Vagina (tissue), 2 donors: ENCODE data around the gene SMTNL2.

Experiments used
- POLR2A ChIP-seq, 2 donors: fragments of 450-650 bp; IDR thresholded peaks; one replicate each; pipeline ENCODE4 v1.6.1; 2017; ENCODE audit warnings: antibody characterized with exemption in 2 of 2, mild to moderate bottlenecking in 2 of 2, moderate library complexity in 2 of 2
- TF ChIP-seq, protein P1 (sequence below), 3 experiments: fragments of 450-650 bp in 2 of 3; fragments of 200-600 bp in 1 of 3; sonication (generic) in 1 of 3; IDR thresholded peaks; one replicate each; pipeline ENCODE4 v1.5.1; 2017 to 2019; ENCODE audit warnings: antibody characterized with exemption in 3 of 3, mild to moderate bottlenecking in 2 of 3, moderate library complexity in 2 of 3

GRCh38 chr17:4560837-4561256 lies 23.5 kb upstream of the SMTNL2 start:
- TF ChIP-seq, protein P1, sequence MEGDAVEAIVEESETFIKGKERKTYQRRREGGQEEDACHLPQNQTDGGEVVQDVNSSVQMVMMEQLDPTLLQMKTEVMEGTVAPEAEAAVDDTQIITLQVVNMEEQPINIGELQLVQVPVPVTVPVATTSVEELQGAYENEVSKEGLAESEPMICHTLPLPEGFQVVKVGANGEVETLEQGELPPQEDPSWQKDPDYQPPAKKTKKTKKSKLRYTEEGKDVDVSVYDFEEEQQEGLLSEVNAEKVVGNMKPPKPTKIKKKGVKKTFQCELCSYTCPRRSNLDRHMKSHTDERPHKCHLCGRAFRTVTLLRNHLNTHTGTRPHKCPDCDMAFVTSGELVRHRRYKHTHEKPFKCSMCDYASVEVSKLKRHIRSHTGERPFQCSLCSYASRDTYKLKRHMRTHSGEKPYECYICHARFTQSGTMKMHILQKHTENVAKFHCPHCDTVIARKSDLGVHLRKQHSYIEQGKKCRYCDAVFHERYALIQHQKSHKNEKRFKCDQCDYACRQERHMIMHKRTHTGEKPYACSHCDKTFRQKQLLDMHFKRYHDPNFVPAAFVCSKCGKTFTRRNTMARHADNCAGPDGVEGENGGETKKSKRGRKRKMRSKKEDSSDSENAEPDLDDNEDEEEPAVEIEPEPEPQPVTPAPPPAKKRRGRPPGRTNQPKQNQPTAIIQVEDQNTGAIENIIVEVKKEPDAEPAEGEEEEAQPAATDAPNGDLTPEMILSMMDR (IDR thresholded peaks at IDR 0.05), result no peak
- no peak for TF ChIP-seq POLR2A (IDR thresholded peaks at IDR 0.05)
